Panc1 (cell line): Measurements from ENCODE around the gene HERC5.

ENCODE experiments used
- POLR2AphosphoS5 ChIP-seq: IDR thresholded peaks from 2 replicates; pipeline ENCODE4 v1.6.1; 2012; ENCODE audit warnings: mild to moderate bottlenecking, low read depth, low read length, moderate library complexity
- SIN3A ChIP-seq: IDR thresholded peaks from 2 replicates; pipeline ENCODE4 v1.6.1; 2012; ENCODE audit warnings: low read depth, mild to moderate bottlenecking, low read length, moderate library complexity, borderline replicate concordance; ENCODE audit not compliant: insufficient read depth
- TF ChIP-seq, protein P1 (sequence below): fragments of 450-650 bp; IDR thresholded peaks from 2 replicates; pipeline ENCODE4 v1.5.1; 2017; ENCODE audit warnings: mild to moderate bottlenecking
- TF ChIP-seq, protein P2 (sequence below), 2 experiments: IDR thresholded peaks; 2 replicates each; pipeline ENCODE4 v1.6.1; 2011 to 2012; ENCODE audit warnings: low read depth in 2 of 2, control low read depth in 1 of 2, low read length in 1 of 2, mild to moderate bottlenecking in 1 of 2, moderate library complexity in 1 of 2; ENCODE audit not compliant: insufficient read depth in 1 of 2

DNA sequence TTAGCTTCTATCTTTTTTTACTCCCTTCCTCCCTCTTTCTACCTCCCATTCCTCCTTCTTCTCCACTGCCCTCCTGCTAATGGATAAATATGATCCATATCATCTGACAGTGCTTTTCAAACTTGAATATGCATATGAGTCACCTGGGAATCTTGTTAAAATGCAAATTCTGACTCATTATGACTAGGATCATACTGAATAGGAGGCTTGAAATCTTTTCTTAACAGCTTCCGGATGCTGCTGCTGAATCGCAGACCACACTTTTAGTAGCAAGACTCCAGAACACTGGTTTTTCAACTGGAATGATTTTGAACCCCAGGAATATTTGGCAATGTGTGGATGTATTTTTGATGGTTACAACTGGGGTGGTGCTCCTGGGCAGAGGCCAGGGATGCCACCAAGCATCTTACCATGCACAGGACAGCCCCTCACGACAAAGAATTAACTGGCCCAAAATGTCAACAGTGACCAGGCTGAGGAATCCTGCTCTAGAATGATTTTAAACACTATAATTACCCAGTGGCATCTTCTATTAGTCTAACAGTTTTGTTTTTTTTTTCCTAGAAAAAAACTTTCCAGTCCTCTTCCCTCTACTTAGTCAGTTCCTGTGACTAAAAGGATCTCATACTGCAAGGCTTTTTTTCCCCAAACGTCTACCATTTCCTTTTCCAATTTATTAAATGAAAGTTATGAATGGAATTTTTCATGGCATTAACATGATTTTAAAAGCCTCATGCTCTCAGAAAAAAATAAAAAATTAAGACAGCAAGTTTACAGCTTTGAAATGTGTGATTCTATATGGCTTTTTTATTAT, 77.2 kb downstream of the HERC5 start:
- TF ChIP-seq, protein P1, sequence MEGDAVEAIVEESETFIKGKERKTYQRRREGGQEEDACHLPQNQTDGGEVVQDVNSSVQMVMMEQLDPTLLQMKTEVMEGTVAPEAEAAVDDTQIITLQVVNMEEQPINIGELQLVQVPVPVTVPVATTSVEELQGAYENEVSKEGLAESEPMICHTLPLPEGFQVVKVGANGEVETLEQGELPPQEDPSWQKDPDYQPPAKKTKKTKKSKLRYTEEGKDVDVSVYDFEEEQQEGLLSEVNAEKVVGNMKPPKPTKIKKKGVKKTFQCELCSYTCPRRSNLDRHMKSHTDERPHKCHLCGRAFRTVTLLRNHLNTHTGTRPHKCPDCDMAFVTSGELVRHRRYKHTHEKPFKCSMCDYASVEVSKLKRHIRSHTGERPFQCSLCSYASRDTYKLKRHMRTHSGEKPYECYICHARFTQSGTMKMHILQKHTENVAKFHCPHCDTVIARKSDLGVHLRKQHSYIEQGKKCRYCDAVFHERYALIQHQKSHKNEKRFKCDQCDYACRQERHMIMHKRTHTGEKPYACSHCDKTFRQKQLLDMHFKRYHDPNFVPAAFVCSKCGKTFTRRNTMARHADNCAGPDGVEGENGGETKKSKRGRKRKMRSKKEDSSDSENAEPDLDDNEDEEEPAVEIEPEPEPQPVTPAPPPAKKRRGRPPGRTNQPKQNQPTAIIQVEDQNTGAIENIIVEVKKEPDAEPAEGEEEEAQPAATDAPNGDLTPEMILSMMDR, result no peak
- TF ChIP-seq POLR2AphosphoS5, result no peak
- no peak for TF ChIP-seq SIN3A
- TF ChIP-seq, protein P2, sequence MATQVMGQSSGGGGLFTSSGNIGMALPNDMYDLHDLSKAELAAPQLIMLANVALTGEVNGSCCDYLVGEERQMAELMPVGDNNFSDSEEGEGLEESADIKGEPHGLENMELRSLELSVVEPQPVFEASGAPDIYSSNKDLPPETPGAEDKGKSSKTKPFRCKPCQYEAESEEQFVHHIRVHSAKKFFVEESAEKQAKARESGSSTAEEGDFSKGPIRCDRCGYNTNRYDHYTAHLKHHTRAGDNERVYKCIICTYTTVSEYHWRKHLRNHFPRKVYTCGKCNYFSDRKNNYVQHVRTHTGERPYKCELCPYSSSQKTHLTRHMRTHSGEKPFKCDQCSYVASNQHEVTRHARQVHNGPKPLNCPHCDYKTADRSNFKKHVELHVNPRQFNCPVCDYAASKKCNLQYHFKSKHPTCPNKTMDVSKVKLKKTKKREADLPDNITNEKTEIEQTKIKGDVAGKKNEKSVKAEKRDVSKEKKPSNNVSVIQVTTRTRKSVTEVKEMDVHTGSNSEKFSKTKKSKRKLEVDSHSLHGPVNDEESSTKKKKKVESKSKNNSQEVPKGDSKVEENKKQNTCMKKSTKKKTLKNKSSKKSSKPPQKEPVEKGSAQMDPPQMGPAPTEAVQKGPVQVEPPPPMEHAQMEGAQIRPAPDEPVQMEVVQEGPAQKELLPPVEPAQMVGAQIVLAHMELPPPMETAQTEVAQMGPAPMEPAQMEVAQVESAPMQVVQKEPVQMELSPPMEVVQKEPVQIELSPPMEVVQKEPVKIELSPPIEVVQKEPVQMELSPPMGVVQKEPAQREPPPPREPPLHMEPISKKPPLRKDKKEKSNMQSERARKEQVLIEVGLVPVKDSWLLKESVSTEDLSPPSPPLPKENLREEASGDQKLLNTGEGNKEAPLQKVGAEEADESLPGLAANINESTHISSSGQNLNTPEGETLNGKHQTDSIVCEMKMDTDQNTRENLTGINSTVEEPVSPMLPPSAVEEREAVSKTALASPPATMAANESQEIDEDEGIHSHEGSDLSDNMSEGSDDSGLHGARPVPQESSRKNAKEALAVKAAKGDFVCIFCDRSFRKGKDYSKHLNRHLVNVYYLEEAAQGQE (IDR thresholded peaks at IDR 0.05; ENCODE audit: insufficient read depth in 1 of 2, low read depth in 2 of 2, low read length in 1 of 2), result no peak
